Muscle layer of colon (tissue), 2 donors: Measurements from ENCODE around the gene FMOD.

ENCODE experiments used
- H3K27ac ChIP-seq: one replicate; pipeline ENCODE4 v1.7.0; 2013; ENCODE audit warnings: low read depth, mild to moderate bottlenecking, low read length, moderate library complexity
- H3K27me3 ChIP-seq, 2 donors: one replicate each; pipeline ENCODE4 v1.7.0; 2013; ENCODE audit warnings: low read length in 2 of 2, mild to moderate bottlenecking in 2 of 2; ENCODE audit not compliant: insufficient read depth in 2 of 2, control insufficient read depth in 1 of 2
- H3K36me3 ChIP-seq: one replicate; pipeline ENCODE4 v1.7.0; 2013; ENCODE audit warnings: mild to moderate bottlenecking, low read length; ENCODE audit not compliant: insufficient read depth
- H3K4me1 ChIP-seq: one replicate; pipeline ENCODE4 v1.7.0; 2013; ENCODE audit warnings: mild to moderate bottlenecking, low read length; ENCODE audit not compliant: insufficient read depth
- H3K4me3 ChIP-seq, 2 donors: one replicate each; pipeline ENCODE4 v1.7.0; 2013; ENCODE audit warnings: low read length in 2 of 2, low read depth in 1 of 2, mild to moderate bottlenecking in 1 of 2, moderate library complexity in 1 of 2
- H3K9ac ChIP-seq: one replicate; pipeline ENCODE4 v1.7.0; 2013; ENCODE audit warnings: low read length
- H3K9me3 ChIP-seq: one replicate; pipeline ENCODE4 v1.7.0; 2013; ENCODE audit warnings: mild to moderate bottlenecking, low read length
- donor health status: abdominal sarcoma.
- donor health status: Adenocarcinoma of cecum.

FMOD gene

GRCh38 chr1:203308328-203308922 is 42.5 kb downstream of the FMOD start:
- peaks cover 29% of the 10 kb centered on the region for H3K36me3 ChIP-seq
- H3K4me3 ChIP-seq: peak overlapping the region; percentile 34 to 92
- peak overlapping the region; percentile 98 for H3K27ac ChIP-seq
- peak overlapping the region; percentile 28 for H3K9ac ChIP-seq
- H3K4me1 ChIP-seq: peaks cover 38% of the 10 kb centered on the region
- no peaks in the 10 kb centered on the region for H3K27me3 ChIP-seq
- H3K9me3 ChIP-seq: no peaks in the 10 kb centered on the region

DNA sequence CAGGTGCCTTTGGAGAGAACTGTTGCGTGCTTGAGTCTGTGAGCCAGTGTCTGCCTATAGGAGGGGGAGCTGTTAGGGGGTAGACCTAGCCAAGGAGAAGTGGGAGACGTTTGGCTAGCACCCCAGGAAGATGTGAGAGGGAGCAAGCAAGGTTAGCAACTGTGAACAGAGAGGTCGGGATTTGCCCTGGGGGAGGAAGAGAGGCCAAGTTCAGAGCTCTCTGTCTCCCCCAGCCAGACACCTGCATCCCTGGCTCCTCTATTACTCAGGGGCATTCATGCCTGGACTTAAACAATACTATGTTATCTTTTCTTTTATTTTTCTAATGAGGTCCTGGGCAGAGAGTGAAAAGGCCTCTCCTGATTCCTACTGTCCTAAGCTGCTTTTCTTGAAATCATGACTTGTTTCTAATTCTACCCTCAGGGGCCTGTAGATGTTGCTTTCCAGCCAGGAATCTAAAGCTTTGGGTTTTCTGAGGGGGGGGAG is 43.2 kb downstream of the FMOD start:
- peak overlapping the region; percentile 56 for H3K9ac ChIP-seq
- H3K9me3 ChIP-seq: no peaks in the 10 kb centered on the region
- peaks cover 38% of the 10 kb centered on the region for H3K4me1 ChIP-seq
- peak overlapping the region; percentile 98 for H3K27ac ChIP-seq
- H3K36me3 ChIP-seq: peaks cover 29% of the 10 kb centered on the region
- no peaks in the 10 kb centered on the region for H3K27me3 ChIP-seq
- H3K4me3 ChIP-seq: peak overlapping the region; percentile 34 to 92

GRCh38 chr1:203306965-203307541 is 43.9 kb downstream of the FMOD start:
- peaks cover 38% of the 10 kb centered on the region for H3K4me1 ChIP-seq
- peak overlapping the region; percentile 92 for H3K9ac ChIP-seq
- no peaks in the 10 kb centered on the region for H3K27me3 ChIP-seq
- peaks cover 29% of the 10 kb centered on the region for H3K36me3 ChIP-seq
- H3K9me3 ChIP-seq: no peaks in the 10 kb centered on the region
- H3K27ac ChIP-seq: peak overlapping the region; percentile 98
- H3K4me3 ChIP-seq: peak overlapping the region; percentile 92 to 99

GRCh38 chr1:203306089-203306964 is 44.6 kb downstream of the FMOD start:
- Histone ChIP-seq H3K36me3 (peaks cover 29% of the 10 kb centered on the region), H3K4me3 (peak overlapping the region; percentile 92 to 99), H3K4me1 (peaks cover 38% of the 10 kb centered on the region), H3K27ac (peak overlapping the region; percentile 98), H3K9me3 (no peaks in the 10 kb centered on the region), H3K9ac (peak overlapping the region; percentile 92), H3K27me3 (no peaks in the 10 kb centered on the region)

DNA sequence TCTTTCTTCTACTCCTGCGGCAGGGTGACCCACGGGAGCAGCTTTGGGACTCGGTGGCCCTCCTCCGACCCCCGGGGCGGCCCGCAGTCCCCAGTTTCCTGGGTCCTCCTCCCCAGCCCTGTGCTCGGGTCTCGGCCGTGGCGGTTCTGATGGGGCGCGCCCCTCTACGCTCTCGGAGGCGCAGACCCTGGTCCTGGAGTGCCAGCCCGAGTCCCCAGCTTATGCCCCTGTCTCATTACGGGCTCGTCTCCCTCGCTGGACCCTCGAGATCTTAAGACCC is 45.2 kb downstream of the FMOD start:
- peaks cover 29% of the 10 kb centered on the region for H3K36me3 ChIP-seq
- peaks cover 38% of the 10 kb centered on the region for H3K4me1 ChIP-seq
- H3K9me3 ChIP-seq: no peaks in the 10 kb centered on the region
- no peaks in the 10 kb centered on the region for H3K27me3 ChIP-seq
- peak overlapping the region; percentile 92 to 99 for H3K4me3 ChIP-seq
- H3K27ac ChIP-seq: peak overlapping the region; percentile 98
- peak overlapping the region; percentile 92 for H3K9ac ChIP-seq

- Histone ChIP-seq H3K27me3 (no peaks in the 10 kb centered on the region), H3K27ac (peak within 1 kb of the TSS; percentile 98), H3K4me1 (peaks cover 36% of the 10 kb centered on the region), H3K4me3 (peak within 1 kb of the TSS; percentile 92 to 99), H3K9me3 (no peaks in the 10 kb centered on the region), H3K36me3 (peaks cover 26% of the 10 kb centered on the region), H3K9ac (peak within 1 kb of the TSS; percentile 92)
Measured at GRCh38 chr1:203304919-203305808, 45.8 kb downstream of the FMOD start, which contains the start of gene BTG2. Gene BTG2, plus strand, starts transcription at chr1:203305519. Its CDS starts 88 bp downstream, at chr1:203305607.

DNA sequence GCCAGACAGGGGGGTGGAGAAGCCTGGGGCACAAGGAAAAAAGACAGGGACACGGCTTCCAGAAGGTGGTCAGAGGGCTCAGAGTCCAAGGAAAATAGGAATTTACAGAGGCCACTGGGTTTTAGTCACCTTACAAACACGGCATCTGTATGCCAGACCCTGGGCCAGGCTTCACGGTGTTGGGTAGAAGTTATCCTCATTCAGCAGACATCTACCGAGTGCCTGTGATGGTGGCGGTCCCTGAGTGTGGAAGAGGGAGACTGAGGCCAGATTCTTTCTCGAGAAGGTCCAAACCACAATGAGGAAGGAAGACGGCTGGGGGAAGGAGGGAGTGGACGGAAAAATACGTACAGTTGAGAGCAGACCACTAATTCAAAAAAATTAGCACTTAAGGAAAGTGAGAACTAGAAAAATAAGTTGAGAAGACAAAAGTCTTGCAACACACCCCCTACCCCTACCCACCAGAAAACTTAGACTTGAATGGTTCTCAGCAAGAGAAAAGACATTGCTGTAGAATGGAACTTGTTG is 46.5 kb downstream of the FMOD start:
- Histone ChIP-seq H3K4me1 (peaks cover 29% of the 10 kb centered on the region), H3K27me3 (no peaks in the 10 kb centered on the region), H3K4me3 (peak overlapping the region in 1 of 2 donors; percentile 47), H3K9ac (peak overlapping the region; percentile 79), H3K36me3 (peaks cover 19% of the 10 kb centered on the region), H3K9me3 (no peaks in the 10 kb centered on the region), H3K27ac (peak overlapping the region; percentile 86)

GRCh38 chr1:203302894-203303293 is 48.0 kb downstream of the FMOD start:
- no peak overlapping the region for H3K9ac ChIP-seq
- H3K4me3 ChIP-seq: no peak overlapping the region
- no peak overlapping the region for H3K27ac ChIP-seq
- H3K9me3 ChIP-seq: no peaks in the 10 kb centered on the region
- peaks cover 13% of the 10 kb centered on the region for H3K4me1 ChIP-seq
- peaks cover 5% of the 10 kb centered on the region for H3K36me3 ChIP-seq
- no peaks in the 10 kb centered on the region for H3K27me3 ChIP-seq

DNA sequence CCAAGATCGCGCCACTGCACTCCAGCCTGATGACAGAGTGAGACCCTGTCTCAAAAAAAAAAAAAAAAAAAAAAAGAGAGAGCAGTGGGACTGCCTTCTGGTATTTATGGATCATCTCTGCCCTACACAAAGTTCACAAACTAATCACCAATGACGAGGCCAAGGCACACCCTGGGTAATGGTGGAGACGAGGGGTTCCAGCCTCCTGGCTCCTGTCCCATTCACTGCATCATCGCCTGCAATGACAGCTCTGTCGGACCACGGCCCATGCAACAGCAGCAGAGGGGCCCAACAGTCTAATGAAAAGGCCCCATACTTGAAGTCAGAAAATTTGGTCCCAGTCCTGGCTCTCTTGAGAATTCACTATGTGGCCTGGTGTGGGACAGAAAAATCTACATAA is 48.5 kb downstream of the FMOD start:
- Histone ChIP-seq H3K27me3 (no peaks in the 10 kb centered on the region), H3K36me3 (peaks cover under 1% of the 10 kb centered on the region), H3K9ac (no peak overlapping the region), H3K9me3 (no peaks in the 10 kb centered on the region), H3K4me3 (no peak overlapping the region), H3K4me1 (peaks cover 9% of the 10 kb centered on the region), H3K27ac (no peak overlapping the region)

- H3K9ac ChIP-seq: no peak overlapping the region
- H3K9me3 ChIP-seq: no peaks in the 10 kb centered on the region
- H3K4me3 ChIP-seq: no peak overlapping the region
- no peak overlapping the region for H3K27ac ChIP-seq
- H3K36me3 ChIP-seq: no peaks in the 10 kb centered on the region
- peaks cover 9% of the 10 kb centered on the region for H3K4me1 ChIP-seq
- H3K27me3 ChIP-seq: no peaks in the 10 kb centered on the region
Measured at GRCh38 chr1:203301331-203301668, 49.6 kb downstream of the FMOD start.
